Measurements from ENCODE around the gene EIF3CL. TPM values are rescaled to one million over a fixed set of nuclear protein-coding genes. Genes with fewer than 3 reads are reported as not detected.
"Not testable (repeated sequence)": the region's sequence is repeated elsewhere in the genome, so short reads cannot be mapped to it uniquely, and the experiment has no call there.

Gene EIF3CL
- polyA plus RNA-seq (ENCODE audit: insufficient read length in 4 of 4), result 100 to 1,000 TPM in 1 of 4 donors, 10 to 100 TPM in 3; 80.4 to 101 (median 89.2) TPM

GRCh38 chr16:28403220-28404072 is at the start of gene EIF3CL:
Gene EIF3CL, minus strand, starts transcription at chr16:28403841. Its CDS starts 223 bp downstream, at chr16:28403618.
- not testable (repeated sequence) for DNase-seq (ENCODE audit: low read depth in 4 of 4, low spot score in 3 of 4)

GRCh38 chr16:28447081-28447480 is 43.4 kb upstream of the EIF3CL start:
- not testable (repeated sequence) for DNase-seq (ENCODE audit: low read depth in 4 of 4, low spot score in 3 of 4)

- DNase-seq (ENCODE audit: low read depth in 4 of 4, low spot score in 3 of 4), result not testable (repeated sequence)
Observed at GRCh38 chr16:28446388-28446787, 42.7 kb upstream of the EIF3CL start.

GRCh38 chr16:28443943-28444342 is 40.3 kb upstream of the EIF3CL start:
- DNase-seq (ENCODE audit: low read depth in 4 of 4, low spot score in 3 of 4), result not testable (repeated sequence)

- not testable (repeated sequence) for DNase-seq (ENCODE audit: low read depth in 4 of 4, low spot score in 3 of 4)
Observed at GRCh38 chr16:28438899-28439298, 35.3 kb upstream of the EIF3CL start.

GRCh38 chr16:28435340-28435739 is 31.7 kb upstream of the EIF3CL start:
- not testable (repeated sequence) for DNase-seq (ENCODE audit: low read depth in 4 of 4, low spot score in 3 of 4)

- DNase-seq (ENCODE audit: low read depth in 4 of 4, low spot score in 3 of 4), result not testable (repeated sequence)
Observed at GRCh38 chr16:28426060-28426680, 22.5 kb upstream of the EIF3CL start.

- not testable (repeated sequence) for DNase-seq (ENCODE audit: low read depth in 4 of 4, low spot score in 3 of 4)
Observed at GRCh38 chr16:28421071-28421750, 17.6 kb upstream of the EIF3CL start.

GRCh38 chr16:28417033-28417432 is 13.4 kb upstream of the EIF3CL start:
- DNase-seq (ENCODE audit: low read depth in 4 of 4, low spot score in 3 of 4), result not testable (repeated sequence)

GRCh38 chr16:28414530-28414929 is 10.9 kb upstream of the EIF3CL start:
- DNase-seq (ENCODE audit: low read depth in 4 of 4, low spot score in 3 of 4), result not testable (repeated sequence)

GRCh38 chr16:28413585-28413984 is 9.9 kb upstream of the EIF3CL start:
- DNase-seq (ENCODE audit: low read depth in 4 of 4, low spot score in 3 of 4), result not testable (repeated sequence)

- not testable (repeated sequence) for DNase-seq (ENCODE audit: low read depth in 4 of 4, low spot score in 3 of 4)
Observed at GRCh38 chr16:28392054-28392453, 11.6 kb downstream of the EIF3CL start.

GRCh38 chr16:28382177-28382867 is 21.3 kb downstream of the EIF3CL start:
- not testable (repeated sequence) for DNase-seq (ENCODE audit: low read depth in 4 of 4, low spot score in 3 of 4)

GRCh38 chr16:28377822-28378221 is 25.8 kb downstream of the EIF3CL start:
- DNase-seq (ENCODE audit: low read depth in 4 of 4, low spot score in 3 of 4), result not testable (repeated sequence)

- not testable (repeated sequence) for DNase-seq (ENCODE audit: low read depth in 4 of 4, low spot score in 3 of 4)
Observed at GRCh38 chr16:28377108-28377625, 26.5 kb downstream of the EIF3CL start.

GRCh38 chr16:28375115-28375514 is 28.5 kb downstream of the EIF3CL start:
- DNase-seq (ENCODE audit: low read depth in 4 of 4, low spot score in 3 of 4), result not testable (repeated sequence)

GRCh38 chr16:28374281-28374680 is 29.4 kb downstream of the EIF3CL start:
- DNase-seq (ENCODE audit: low read depth in 4 of 4, low spot score in 3 of 4), result not testable (repeated sequence)

- not testable (repeated sequence) for DNase-seq (ENCODE audit: low read depth in 4 of 4, low spot score in 3 of 4)
Observed at GRCh38 chr16:28367926-28368325, 35.7 kb downstream of the EIF3CL start.

- DNase-seq (ENCODE audit: low read depth in 4 of 4, low spot score in 3 of 4), result not testable (repeated sequence)
Observed at GRCh38 chr16:28364268-28365173, 39.1 kb downstream of the EIF3CL start.
